IPS DF 4.7 (cell line): ENCODE results near the gene PCDHGB2.
"Not testable (repeated sequence)": the region's sequence is repeated elsewhere in the genome, so short reads cannot be mapped to it uniquely, and the experiment has no call there.

Source experiments
- DNase-seq: peaks from one replicate; pipeline ENCODE4 v3.0.0-alpha.2; 2013; ENCODE audit warnings: low spot score; ENCODE audit errors: extremely low read depth

The PCDHGB2 gene

DNA sequence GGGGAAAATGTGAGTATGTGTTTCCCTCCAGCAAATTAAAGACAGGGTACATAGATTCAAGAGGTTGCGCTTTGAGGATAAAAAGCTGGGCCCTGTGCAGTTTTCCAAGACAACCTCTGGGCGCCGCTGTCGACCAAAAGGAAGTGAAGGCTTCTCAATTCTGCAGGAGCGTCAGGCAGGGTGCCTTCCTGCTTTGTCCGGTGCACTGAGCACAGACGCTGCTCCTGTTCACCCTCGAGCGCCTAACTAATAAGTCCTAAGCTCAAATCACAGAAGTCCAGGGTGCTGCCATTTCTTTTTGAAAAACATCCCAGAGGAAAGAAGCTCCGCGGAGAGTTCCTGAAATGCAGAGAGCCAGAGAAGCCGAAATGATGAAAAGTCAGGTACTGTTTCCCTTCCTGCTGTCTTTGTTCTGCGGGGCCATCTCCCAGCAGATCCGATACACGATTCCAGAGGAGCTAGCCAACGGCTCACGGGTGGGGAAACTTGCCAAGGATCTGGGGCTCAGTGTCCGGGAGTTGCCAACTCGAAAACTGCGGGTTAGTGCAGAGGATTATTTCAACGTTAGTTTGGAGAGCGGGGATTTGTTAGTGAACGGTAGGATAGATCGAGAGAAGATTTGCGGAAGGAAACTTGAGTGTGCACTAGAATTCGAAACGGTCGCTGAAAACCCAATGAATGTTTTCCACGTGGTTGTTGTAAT is 9.7 kb upstream of the PCDHGB2 start, which contains the start of gene PCDHGB1:
PCDHGB1 (plus strand) TSS at position 183 of the 703 bp plus-strand sequence; CDS start at position 345, 162 bp downstream.
- no peak for DNase-seq

DNA sequence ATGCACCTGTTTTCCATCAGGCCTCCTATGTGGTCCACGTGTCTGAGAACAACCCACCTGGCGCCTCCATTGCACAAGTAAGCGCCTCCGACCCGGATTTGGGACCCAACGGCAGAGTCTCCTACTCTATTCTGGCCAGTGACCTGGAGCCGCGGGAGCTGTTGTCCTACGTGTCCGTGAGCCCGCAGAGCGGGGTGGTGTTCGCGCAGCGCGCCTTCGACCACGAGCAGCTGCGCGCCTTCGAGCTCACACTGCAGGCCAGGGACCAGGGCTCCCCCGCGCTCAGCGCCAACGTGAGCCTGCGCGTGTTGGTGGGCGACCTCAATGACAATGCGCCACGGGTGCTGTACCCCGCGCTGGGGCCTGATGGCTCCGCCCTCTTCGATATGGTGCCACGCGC is 8.2 kb upstream of the PCDHGB2 start:
- no peak for DNase-seq

DNA sequence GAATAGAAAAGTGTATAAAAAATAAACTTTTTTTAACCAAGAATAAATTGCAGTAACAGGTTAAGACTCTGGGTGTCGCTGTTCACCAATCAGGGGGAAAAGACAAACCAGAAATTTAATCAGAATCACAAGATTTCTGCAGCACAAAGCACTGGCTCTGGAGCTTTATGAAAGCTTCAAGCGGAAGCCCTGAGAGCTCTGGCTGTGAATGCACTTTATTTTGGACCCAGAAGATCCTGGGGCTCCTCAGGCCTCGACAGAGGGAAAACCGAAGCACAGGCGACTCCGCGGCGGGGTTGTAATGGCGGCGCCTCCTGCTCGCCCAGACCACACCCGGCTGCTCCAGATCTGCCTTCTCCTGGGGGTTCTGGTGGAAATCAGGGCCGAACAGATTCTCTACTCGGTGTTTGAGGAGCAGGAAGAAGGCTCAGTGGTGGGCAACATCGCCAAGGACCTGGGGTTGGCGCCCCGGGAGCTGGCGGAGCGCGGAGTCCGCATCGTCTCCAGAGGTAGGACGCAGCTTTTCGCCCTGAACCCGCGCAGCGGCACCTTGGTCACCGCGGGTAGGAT is 4.8 kb upstream of the PCDHGB2 start, which contains the start of gene PCDHGA4:
PCDHGA4 (plus strand) TSS at position 122 of the 570 bp plus-strand sequence; CDS start at position 209, 87 bp downstream.
- DNase-seq = no peak

DNA sequence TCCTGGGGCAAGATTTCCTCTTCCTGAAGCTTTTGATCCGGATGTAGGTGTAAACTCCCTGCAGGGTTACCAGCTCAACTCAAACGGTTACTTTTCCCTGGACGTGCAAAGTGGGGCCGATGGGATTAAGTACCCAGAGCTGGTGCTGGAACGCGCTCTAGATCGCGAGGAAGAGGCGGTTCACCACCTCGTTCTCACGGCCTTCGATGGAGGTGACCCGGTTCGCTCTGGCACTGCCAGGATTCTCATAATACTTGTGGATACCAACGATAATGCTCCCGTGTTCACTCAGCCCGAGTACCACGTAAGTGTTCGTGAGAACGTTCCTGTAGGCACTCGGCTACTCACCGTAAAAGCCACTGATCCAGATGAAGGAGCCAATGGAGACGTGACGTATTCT is 4.2 kb upstream of the PCDHGB2 start:
- DNase-seq = no peak

DNA sequence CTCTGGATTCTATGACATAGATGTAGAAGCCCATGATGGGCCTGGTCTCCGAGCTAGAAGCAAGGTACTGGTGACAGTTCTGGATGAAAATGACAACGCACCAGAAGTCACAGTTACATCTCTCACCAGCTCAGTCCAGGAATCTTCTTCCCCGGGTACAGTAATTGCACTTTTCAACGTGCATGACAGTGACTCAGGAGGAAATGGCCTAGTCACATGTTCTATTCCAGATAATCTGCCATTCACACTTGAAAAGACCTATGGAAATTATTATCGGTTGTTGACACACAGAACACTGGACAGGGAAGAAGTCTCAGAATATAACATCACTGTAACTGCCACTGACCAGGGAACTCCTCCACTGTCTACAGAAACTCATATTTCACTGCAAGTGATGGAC is 3.7 kb upstream of the PCDHGB2 start:
- no peak for DNase-seq

DNA sequence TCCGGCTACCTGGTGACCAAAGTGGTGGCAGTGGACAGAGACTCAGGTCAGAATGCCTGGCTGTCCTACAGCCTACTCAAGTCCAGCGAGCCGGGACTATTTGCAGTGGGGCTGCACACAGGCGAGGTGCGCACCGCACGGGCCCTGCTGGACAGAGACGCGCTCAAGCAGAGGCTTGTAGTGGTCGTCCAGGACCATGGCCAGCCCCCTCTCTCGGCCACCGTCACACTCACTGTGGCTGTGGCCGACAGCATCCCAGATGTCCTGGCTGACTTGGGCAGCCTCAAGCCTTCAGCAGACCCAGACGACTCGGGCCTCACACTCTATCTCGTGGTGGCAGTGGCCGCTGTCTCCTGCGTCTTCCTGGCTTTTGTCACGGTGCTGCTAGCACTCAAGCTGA is 2.8 kb upstream of the PCDHGB2 start:
- DNase-seq = no peak

DNA sequence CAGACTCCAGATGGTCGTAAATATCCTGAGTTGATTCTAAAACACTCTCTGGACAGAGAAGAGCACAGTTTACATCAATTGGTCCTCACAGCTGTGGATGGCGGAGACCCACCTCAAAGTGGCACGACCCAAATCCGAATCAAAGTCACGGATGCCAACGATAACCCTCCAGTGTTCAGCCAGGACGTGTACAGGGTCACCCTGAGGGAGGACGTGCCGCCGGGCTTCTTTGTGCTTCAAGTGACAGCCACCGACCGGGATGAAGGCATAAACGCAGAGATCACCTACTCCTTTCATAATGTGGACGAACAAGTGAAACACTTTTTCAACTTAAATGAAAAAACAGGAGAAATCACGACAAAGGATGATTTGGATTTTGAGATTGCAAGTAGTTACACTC is 891 bp downstream of the PCDHGB2 start:
- no peak for DNase-seq

DNA sequence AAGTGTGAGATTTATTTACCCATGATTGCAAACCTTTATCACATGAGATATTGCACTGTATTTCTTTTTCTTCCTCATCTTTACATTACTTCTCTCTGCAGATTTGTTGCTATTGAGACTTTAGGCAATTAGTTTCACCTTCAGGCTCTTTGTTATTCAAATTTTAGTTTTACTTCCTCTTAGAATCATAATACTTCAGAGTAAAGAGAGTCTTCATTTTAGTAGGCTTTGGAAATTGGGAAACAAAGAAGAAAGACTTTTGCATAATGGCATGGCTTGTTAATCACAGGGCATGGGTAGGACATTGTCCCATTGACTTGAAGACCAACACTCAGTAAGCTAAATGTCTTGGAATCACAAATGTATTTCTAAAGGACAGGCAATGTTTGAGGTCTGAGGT is 2.9 kb downstream of the PCDHGB2 start:
- DNase-seq = no peak

DNA sequence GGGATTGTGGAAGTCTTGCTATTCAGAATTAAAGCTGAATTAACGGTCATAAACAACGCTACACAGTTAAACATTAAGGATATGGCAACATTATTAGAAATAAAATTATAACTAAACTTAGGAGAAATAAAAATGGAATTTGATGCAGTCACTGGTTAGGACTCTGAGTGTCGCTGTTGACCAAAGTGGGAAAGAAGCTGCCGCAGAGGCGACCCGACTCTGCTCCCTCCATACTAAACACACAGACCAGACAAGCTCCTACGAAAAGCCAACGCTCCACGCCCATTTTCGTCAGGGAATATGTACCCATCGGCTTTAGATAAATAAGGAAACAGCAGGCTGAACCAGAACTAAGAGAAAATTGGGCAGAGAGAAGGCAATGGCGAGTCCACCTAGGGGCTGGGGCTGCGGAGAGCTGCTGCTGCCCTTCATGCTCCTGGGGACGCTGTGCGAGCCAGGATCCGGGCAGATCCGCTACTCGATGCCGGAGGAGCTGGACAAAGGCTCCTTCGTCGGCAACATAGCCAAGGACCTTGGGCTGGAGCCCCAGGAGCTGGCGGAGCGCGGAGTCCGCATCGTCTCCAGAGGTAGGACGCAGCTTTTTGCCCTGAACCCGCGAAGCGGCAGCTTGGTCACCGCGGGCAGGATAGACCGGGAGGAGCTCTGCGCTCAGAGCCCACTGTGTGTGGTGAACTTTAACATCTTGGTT is 4.3 kb downstream of the PCDHGB2 start, which contains the start of gene PCDHGA5:
PCDHGA5 (plus strand) TSS at position 211 of the 709 bp plus-strand sequence; CDS start at position 380, 169 bp downstream.
- DNase-seq = no peak

DNA sequence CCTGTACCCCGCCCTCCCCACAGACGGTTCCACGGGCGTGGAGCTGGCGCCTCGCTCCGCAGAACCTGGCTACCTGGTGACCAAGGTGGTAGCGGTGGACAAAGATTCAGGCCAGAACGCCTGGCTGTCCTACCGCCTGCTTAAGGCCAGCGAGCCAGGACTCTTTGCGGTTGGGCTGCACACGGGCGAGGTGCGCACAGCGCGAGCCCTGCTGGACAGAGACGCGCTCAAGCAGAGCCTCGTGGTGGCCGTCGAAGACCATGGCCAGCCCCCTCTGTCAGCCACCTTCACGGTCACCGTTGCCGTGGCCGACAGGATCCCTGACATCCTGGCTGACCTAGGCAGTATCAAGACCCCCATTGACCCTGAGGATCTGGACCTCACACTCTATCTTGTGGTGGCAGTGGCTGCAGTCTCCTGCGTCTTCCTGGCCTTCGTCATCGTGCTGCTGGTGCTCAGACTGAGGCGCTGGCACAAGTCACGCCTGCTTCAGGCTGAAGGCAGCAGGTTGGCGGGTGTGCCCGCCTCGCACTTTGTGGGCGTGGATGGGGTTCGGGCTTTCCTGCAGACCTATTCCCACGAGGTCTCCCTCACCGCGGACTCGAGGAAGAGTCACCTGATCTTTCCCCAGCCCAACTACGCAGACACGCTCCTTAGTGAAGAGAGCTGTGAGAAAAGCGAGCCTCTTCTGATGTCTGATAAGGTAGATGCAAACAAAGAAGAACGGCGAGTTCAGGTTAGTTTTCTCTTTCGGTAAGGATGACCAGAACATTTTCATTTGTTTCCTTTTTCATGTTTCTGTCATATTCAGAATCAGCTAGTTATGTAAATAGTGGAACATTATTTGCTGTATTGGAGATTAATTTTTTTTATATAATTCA is 6.5 kb downstream of the PCDHGB2 start:
- DNase-seq = no peak

DNA sequence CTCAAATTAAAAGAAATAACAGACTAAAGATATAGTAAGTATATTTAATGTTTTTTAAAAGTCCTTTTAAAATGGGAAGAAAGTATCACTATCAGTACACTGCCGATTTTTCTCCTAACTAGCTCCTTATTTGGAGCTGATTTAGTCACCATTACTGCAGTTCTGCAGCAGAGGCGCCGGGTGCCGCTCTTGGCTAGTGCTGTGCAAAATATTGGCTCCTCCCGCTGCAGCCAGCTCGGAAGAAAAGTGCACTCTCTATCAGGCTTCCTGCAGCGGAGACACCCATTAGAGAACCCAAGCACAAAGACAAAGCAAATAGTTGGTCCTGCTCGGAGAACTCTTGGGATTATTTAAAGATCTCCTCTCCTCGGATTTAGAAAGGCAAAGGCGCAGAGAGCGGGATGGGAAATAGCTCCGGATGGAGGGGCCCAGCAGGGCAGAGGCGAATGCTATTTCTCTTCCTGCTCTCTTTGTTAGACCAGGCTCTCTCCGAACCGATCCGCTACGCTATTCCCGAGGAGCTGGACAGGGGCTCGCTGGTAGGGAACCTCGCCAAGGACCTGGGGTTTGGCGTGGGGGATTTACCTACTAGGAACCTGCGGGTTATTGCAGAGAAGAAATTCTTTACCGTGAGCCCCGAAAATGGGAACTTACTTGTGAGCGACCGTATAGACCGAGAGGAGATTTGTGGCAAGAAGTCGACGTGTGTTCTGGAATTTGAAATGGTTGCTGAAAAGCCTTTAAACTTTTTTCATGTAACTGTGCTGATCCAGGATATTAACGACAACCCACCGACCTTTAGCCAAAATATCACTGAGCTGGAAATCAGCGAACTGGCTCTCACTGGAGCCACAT is 10.4 kb downstream of the PCDHGB2 start, which contains the start of gene PCDHGB3:
PCDHGB3 (plus strand) TSS at position 249 of the 855 bp plus-strand sequence; CDS start at position 402, 153 bp downstream.
- DNase-seq = no peak

DNA sequence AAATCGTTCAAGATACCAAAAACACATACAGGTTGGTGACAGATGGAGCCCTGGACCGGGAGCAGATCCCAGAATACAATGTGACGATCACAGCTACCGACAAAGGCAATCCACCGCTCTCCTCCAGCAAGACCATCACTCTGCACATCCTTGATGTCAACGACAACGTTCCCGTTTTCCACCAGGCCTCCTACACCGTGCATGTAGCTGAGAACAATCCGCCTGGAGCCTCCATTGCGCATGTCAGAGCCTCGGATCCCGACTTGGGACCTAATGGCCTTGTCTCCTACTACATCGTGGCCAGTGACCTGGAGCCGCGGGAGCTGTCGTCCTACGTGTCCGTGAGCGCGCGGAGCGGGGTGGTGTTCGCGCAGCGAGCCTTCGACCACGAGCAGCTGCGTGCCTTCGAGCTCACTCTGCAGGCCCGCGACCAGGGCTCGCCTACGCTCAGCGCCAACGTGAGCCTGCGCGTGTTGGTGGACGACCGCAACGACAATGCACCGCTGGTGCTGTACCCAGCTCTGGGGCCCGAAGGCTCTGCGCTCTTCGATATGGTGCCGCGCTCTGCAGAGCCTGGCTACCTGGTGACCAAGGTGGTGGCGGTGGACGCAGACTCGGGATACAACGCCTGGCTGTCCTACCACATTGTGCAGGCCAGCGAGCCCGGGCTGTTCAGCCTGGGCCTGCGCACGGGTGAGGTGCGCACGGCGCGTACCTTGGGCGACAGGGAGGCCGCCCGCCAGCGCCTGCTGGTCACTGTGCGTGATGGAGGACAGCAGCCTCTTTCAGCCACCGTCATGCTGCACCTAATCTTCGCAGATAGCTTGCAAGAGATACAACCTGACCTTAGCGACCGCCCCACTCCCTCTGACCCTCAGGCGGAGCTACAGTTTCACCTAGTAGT is 12.0 kb downstream of the PCDHGB2 start:
- no peak for DNase-seq

DNA sequence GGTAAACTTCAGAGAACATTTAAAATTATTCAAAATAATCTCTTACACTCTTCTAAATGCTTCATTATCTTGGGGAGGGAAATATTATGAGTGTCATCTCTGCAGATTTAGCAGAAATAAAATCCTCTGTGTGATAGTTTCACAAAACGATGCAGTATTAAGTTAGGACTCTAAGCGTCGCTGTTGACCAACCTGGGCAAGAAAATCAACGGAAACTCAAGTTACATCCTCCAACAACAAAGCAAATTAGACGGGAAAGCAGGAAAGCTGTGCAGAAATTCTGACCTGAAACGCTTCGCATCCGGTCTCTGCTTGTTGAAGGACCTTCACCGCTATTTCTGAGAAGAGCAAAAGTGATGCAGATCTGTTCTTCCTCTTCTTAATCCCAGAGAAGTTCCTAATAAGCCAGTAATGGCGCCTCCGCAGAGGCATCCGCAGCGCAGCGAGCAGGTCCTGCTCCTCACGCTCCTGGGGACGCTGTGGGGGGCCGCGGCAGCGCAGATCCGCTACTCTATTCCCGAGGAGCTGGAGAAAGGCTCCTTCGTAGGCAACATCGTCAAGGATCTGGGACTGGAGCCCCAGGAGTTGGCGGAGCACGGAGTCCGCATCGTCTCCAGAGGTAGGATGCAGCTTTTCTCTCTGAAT is 14.0 kb downstream of the PCDHGB2 start, which contains the start of gene PCDHGA6:
PCDHGA6 (plus strand) TSS at position 219 of the 645 bp plus-strand sequence; CDS start at position 412, 193 bp downstream.
- no peak for DNase-seq

DNA sequence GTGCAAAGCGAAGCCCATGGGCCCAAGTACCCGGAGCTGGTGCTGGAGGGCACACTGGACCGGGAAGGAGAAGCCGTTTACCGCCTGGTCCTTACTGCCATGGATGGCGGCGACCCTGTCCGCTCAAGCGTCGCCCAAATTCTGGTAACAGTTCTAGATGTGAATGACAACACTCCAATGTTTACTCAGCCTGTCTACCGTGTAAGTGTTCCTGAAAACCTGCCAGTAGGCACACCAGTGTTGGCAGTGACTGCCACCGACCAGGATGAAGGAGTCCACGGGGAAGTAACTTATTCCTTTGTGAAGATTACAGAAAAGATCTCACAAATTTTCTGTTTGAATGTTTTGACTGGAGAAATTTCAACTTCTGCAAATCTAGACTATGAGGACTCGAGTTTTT is 14.8 kb downstream of the PCDHGB2 start:
- DNase-seq = no peak

DNA sequence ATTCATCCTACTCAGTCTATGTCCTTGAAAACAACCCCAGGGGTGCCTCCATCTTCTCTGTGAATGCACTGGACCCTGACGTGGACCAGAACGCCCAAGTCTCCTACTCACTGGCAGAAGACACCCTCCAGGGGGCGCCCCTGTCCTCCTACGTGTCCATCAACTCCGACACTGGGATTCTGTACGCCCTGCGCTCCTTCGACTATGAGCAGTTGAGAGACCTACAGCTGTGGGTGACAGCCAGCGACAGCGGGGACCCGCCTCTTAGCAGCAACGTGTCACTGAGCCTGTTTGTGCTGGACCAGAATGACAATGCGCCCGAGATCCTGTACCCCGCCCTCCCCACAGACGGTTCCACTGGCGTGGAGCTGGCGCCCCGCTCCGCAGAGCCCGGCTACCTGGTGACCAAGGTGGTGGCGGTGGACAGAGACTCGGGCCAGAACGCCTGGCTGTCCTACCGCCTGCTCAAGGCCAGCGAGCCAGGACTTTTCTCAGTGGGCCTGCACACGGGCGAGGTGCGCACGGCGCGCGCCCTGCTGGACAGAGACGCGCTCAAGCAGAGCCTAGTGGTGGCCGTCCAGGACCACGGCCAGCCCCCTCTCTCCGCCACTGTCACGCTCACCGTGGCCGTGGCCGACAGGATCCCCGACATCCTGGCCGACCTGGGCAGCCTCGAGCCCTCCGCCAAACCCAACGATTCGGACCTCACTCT is 15.8 kb downstream of the PCDHGB2 start:
- not testable (repeated sequence) for DNase-seq

DNA sequence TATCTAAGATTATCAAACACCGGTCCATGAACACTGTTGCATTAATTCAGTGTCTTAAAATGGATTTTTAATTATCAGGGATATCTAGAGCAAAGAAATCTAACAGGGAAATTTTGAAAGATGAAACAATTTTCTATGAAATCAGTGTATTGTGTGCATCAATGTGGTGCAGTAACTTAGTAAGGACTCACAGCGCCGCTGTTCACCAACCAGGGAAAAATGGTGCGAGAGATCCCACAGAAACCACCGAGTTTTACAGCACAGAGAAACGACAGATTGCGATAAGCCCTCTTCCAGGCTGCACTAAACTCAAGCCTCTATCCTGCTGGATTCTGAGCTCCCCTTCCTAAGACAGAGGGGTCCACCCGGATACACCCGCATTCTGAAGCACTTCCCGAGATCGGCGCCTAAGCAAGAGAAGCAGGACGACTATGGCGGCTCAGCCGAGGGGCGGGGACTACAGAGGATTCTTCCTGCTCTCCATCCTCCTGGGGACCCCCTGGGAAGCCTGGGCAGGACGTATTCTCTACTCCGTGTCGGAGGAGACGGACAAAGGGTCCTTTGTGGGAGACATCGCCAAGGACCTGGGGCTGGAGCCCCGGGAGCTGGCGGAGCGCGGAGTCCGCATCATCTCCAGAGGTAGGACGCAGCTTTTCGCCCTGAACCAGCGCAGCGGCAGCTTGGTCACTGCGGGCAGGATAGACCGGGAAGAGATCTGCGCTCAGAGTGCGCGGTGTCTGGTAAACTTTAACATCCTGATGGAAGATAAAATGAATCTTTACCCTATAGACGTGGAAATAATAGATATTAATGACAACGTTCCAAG is 22.9 kb downstream of the PCDHGB2 start, which contains the start of gene PCDHGA7:
PCDHGA7 (plus strand) TSS at position 274 of the 826 bp plus-strand sequence; CDS start at position 432, 158 bp downstream.
- DNase-seq = no peak

DNA sequence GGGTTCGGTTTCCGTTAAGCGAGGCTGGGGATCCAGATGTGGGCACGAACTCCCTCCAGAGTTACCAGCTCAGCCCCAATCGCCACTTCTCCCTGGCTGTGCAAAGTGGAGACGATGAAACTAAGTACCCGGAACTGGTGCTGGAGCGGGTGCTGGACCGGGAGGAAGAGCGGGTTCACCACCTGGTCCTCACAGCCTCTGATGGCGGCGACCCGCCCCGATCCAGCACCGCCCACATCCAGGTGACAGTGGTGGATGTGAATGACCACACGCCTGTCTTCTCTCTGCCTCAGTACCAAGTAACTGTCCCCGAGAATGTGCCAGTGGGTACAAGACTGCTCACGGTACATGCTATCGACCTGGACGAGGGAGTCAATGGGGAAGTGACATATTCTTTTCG is 23.6 kb downstream of the PCDHGB2 start:
- no peak for DNase-seq
